ENCODE results near the gene TCEAL7. TPM values are rescaled to one million over a fixed set of nuclear protein-coding genes. Genes with fewer than 3 reads are reported as not detected.

TCEAL7 gene
- total RNA-seq, 1 experiment from 2014 or later = 0.20 TPM

- Histone ChIP-seq H3K27me3 (ENCODE audit: insufficient read depth, low read length) (no peaks in the 10 kb centered on the region), H2AFZ (ENCODE audit: low read depth, low read length, poor library complexity, severe bottlenecking) (no peak overlapping the region), H3K4me2 (ENCODE audit: low read length) (no peak overlapping the region), H3K9me2 (ENCODE audit: insufficient read depth) (no peaks in the 10 kb centered on the region), H3K4me3 (replicated peaks in 1 of 2; ENCODE audit: low read depth in 1 of 2, low read length in 2 of 2) (no peak overlapping the region), H3K9me3 (ENCODE audit: control insufficient read depth in 1 of 2, insufficient read depth in 1 of 2, low read depth in 1 of 2, low read length in 2 of 2) (no peaks in the 10 kb centered on the region), H3K36me3 (ENCODE audit: control insufficient read depth in 1 of 2, insufficient read depth in 2 of 2, low read length in 2 of 2) (no peaks in the 10 kb centered on the region), H3K9ac (ENCODE audit: low read length) (no peak overlapping the region), H3K27ac (ENCODE audit: low read depth, low read length) (no peak overlapping the region), H4K20me1 (ENCODE audit: insufficient read depth) (no peaks in the 10 kb centered on the region), H3K4me1 (ENCODE audit: control insufficient read depth in 1 of 2, insufficient read depth in 2 of 2, low read length in 2 of 2) (peaks cover 2 to 10% of the 10 kb centered on the region in 2 experiments; a peak in 2 of 4 replicates), H3K79me2 (ENCODE audit: insufficient read depth, low read length) (peaks cover 9% of the 10 kb centered on the region)
- ChIA-PET POLR2A (no interaction called here), RAD21 (ENCODE audit: low non-redundant PET in 1 of 2, low total read pairs in 2 of 2, uncharacterized antibody in 2 of 2, unreplicated experiment in 2 of 2) (no interaction called here), CTCF (no interaction called here)
- no peak for DNase-seq (ENCODE audit: low read depth, low spot score)
- ATAC-seq = no peak
- no TSS peak for BruUV-seq (replicated peaks)
- TF ChIP-seq EZH2 (IDR thresholded peaks at IDR 0.05) = no peak
- no peak for TF ChIP-seq MAX (IDR thresholded peaks at IDR 0.05)
- no peak for TF ChIP-seq SP1 (IDR thresholded peaks at IDR 0.05; ENCODE audit: low read depth)
- TF ChIP-seq YY1 (IDR thresholded peaks at IDR 0.05; ENCODE audit: extremely low read depth, insufficient replicate concordance, low read depth, low read length) = no peak
- TF ChIP-seq FOSL1 (IDR thresholded peaks at IDR 0.05; ENCODE audit: low read depth) = no peak
- no peak for TF ChIP-seq CTCF (IDR thresholded peaks at IDR 0.05 in 2 of 3, conservative IDR thresholded peaks at IDR 0.05 in 1 of 3; ENCODE audit: borderline replicate concordance in 1 of 3, insufficient read depth in 1 of 3, low read depth in 2 of 3, low read length in 2 of 3)
- TF ChIP-seq RAD21 (IDR thresholded peaks at IDR 0.05; ENCODE audit: low read depth) = no peak
- no peak for TF ChIP-seq REST (IDR thresholded peaks at IDR 0.05; ENCODE audit: low read depth)
- no peak for TF ChIP-seq JUND (IDR thresholded peaks at IDR 0.05)
- no peak for TF ChIP-seq ZNF274 (IDR thresholded peaks at IDR 0.05; ENCODE audit: low read depth, low read length)
- TF ChIP-seq SIN3A (IDR thresholded peaks at IDR 0.05; ENCODE audit: low read depth) = no peak
- no peak for TF ChIP-seq POLR2A (IDR thresholded peaks at IDR 0.05; ENCODE audit: borderline replicate concordance, extremely low read depth, insufficient read depth, insufficient read length)
- intact Hi-C loops (cut with micrococcal nuclease) = no loop called here
Measured at GRCh38 chrX:103378990-103379389, 49.0 kb downstream of the TCEAL7 start.

Other genes with a start within 250 kb of the TCEAL7 start
- 0.25 TPM for gene NXF3, start 237.1 kb upstream of the TCEAL7 start, total RNA-seq (2021; ENCODE audit: unreplicated experiment)
- 0.91 TPM for gene BEX4, start 115.1 kb upstream of the TCEAL7 start, total RNA-seq (2021; ENCODE audit: unreplicated experiment)
- gene TCEAL8, start 75.1 kb upstream of the TCEAL7 start, total RNA-seq (2021; ENCODE audit: unreplicated experiment) = 37.3 TPM
- gene TCEAL5, start 53.5 kb upstream of the TCEAL7 start, total RNA-seq (2021; ENCODE audit: unreplicated experiment) = not detected
- gene BEX2, start 19.2 kb upstream of the TCEAL7 start, total RNA-seq (2021; ENCODE audit: unreplicated experiment) = 35.7 TPM
- gene TCEAL9, start 26.3 kb downstream of the TCEAL7 start, total RNA-seq (2021; ENCODE audit: unreplicated experiment) = 28.8 TPM
- 86.2 TPM for gene BEX3, start 46.3 kb downstream of the TCEAL7 start, total RNA-seq (2021; ENCODE audit: unreplicated experiment)
- not detected for gene RAB40A, start 189.2 kb downstream of the TCEAL7 start, total RNA-seq (2021; ENCODE audit: unreplicated experiment)